SJCRH30 (cell line): ENCODE results near the gene DMRTC1. TPM values are rescaled to one million over a fixed set of nuclear protein-coding genes. Genes with fewer than 3 reads are reported as not detected.
"Not testable (repeated sequence)": the region's sequence is repeated elsewhere in the genome, so short reads cannot be mapped to it uniquely, and the experiment has no call there.

ENCODE experiments used
- DNase-seq, 2 experiments: peaks; one replicate each; pipeline ENCODE4 v3.0.0-alpha.2; 2015 to 2020
- H3K27ac ChIP-seq: fragments of 250-450 bp; sonication (Bioruptor Pico); 2 replicates; pipeline ENCODE4 v1.5.1; 2020; ENCODE audit warnings: mild to moderate bottlenecking, moderate library complexity
- H3K27me3 ChIP-seq: fragments of 250-450 bp; sonication (Bioruptor Pico); 2 replicates; pipeline ENCODE4 v1.5.1; 2020; ENCODE audit warnings: mild to moderate bottlenecking, moderate library complexity
- H3K36me3 ChIP-seq: fragments of 250-450 bp; sonication (Bioruptor Pico); 2 replicates; pipeline ENCODE4 v1.5.1; 2020; ENCODE audit warnings: mild to moderate bottlenecking, moderate library complexity
- H3K4me1 ChIP-seq: fragments of 250-450 bp; sonication (Bioruptor Pico); 2 replicates; pipeline ENCODE4 v1.5.1; 2020; ENCODE audit warnings: mild to moderate bottlenecking, moderate library complexity
- H3K4me3 ChIP-seq: fragments of 250-450 bp; sonication (Bioruptor Pico); 2 replicates; pipeline ENCODE4 v1.5.1; 2020; ENCODE audit warnings: mild to moderate bottlenecking, moderate library complexity
- H3K9me3 ChIP-seq: fragments of 250-450 bp; sonication (Bioruptor Pico); replicated peaks from 2 replicates; pipeline ENCODE4 v1.5.1; 2020; ENCODE audit warnings: mild to moderate bottlenecking, moderate library complexity
- total RNA-seq: library from RNA; depleted of rRNA; stranded (reverse); fragments of >200 nt; shearing (Covaris generic); gene quantifications from 2 replicates; pipeline ENCODE4 v1.2.3, GENCODE V29; 2014; rRNA removed

Gene DMRTC1
- total RNA-seq, 1 experiment from 2014 or later: not detected

DNA sequence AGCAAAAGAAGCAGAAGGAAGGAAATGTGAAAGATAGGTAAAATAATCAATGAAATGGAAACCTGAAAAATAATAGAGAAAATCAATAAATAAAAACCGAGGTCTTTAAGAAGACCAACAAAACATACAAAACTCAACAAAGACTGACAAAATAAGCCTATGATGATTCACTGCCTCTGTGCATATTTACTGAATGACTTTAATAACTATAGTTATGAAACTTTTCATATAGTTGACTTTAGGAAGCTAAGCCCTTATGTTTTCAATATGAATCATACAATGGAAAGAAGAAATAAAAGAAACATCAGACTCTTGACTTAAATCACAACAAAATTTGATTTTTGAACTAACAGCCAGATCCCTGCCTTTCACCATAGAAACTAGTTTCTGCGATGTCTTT is 106.1 kb downstream of the DMRTC1 start:
- H3K27ac ChIP-seq, DNase-seq, H3K4me3 ChIP-seq, H3K36me3 ChIP-seq, H3K9me3 ChIP-seq, H3K4me1 ChIP-seq, H3K27me3 ChIP-seq: not testable (repeated sequence)

DNA sequence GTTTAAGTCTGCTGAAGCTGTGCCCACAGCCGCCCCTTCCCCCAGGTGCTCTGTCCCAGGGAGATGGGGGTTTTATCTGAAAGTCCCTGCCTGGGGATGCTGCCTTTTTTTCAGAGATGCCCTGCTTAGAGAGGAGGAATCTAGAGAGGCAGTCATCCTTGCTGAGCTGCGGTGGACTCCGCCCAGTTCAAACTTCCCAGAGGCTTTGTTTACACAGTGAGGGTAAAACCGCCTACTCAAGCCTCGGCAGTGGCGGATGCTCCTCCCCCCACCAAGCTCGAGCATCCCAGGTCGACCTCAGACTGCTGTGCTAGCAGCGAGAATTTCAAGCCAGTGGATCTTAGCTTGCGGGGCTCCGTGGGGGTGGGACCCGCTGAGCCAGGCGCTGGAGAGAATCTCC is 112.9 kb downstream of the DMRTC1 start:
- H3K27me3 ChIP-seq, DNase-seq, H3K4me3 ChIP-seq, H3K27ac ChIP-seq, H3K36me3 ChIP-seq, H3K4me1 ChIP-seq, H3K9me3 ChIP-seq: not testable (repeated sequence)

Other genes with a start within 250 kb of the DMRTC1 start
- gene PHKA1, start 229.5 kb downstream of the DMRTC1 start, total RNA-seq: not detected in 2 replicates
- not detected in 2 replicates for gene DMRTC1B, start 166.9 kb downstream of the DMRTC1 start, total RNA-seq
- not detected in 2 replicates for gene FAM236B, start 161.2 kb downstream of the DMRTC1 start, total RNA-seq
- not detected in 2 replicates for gene FAM236D, start 135.6 kb downstream of the DMRTC1 start, total RNA-seq
- gene FAM236C, start 31.2 kb downstream of the DMRTC1 start, total RNA-seq: not detected in 2 replicates
- gene FAM236A, start 5.6 kb downstream of the DMRTC1 start, total RNA-seq: not detected in 2 replicates
- gene PABPC1L2B, start 59.1 kb upstream of the DMRTC1 start, total RNA-seq: not detected in 2 replicates
- not detected in 2 replicates for gene PABPC1L2A, start 135.7 kb upstream of the DMRTC1 start, total RNA-seq